HG03064 (cell line): Measurements from ENCODE around the gene FBXO34.

Experiments used
- ATAC-seq: cut with Tn5 transposase; IDR thresholded peaks from one replicate; pipeline ENCODE4 v1.9.1; 2021; ENCODE audit warnings: low read depth; ENCODE audit not compliant: unreplicated experiment

FBXO34 gene

DNA sequence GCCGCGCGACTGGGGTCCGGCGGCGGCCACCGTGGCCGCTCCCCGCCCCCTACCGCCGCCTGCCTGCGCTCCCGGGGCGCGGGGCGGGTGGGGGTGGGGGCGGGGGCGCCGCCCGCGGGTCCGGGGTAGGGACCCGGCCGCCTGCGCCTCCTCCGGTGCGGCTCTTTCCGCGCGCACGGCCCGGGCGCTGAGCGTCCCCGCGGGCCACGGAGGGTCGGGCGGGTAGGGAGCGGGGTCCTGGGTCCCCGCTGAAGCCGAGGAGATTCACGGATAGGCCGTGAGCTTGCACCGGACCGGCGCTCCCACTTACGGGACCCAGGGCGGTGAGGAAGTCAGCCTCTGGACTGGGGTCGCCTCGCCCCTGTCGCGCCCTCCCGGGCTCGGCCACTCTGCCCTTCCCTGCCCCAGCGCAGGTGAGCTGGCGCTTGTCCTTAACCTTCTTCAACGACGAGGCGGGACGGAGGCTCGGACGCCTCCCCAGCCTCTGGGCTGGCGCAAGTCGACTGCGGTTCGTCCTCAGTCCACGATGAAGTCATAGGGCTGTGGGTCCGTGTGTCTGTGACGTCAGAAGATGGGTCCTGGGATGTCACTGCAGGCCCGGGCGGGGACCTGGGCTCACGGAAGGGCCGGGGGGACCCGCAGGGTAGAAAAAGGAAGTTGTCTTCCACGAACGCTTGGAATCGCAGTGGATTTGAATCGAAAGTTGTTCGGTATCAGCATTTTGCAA lies 514 bp downstream of the FBXO34 start:
- ATAC-seq = peak; percentile 35

DNA sequence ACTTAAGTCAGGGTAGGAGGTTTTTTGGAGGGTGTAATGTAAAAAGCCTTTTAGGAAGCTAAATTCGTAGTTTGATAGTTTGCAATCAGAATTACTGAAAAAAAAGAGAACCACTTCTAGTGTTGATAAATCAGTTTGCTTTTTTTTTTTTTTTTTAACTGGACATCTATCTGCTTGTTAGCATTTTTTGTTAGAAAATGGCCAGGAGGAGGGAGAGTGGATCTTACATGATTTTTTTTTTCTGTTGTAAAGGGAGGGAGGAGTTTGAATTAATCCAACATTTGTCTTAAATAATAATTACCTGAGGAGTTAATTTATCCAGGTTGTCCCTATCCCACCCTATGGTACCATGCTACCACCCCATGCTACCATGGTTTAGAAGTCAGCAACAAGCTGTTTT lies 1.2 kb downstream of the FBXO34 start:
- no peak for ATAC-seq

DNA sequence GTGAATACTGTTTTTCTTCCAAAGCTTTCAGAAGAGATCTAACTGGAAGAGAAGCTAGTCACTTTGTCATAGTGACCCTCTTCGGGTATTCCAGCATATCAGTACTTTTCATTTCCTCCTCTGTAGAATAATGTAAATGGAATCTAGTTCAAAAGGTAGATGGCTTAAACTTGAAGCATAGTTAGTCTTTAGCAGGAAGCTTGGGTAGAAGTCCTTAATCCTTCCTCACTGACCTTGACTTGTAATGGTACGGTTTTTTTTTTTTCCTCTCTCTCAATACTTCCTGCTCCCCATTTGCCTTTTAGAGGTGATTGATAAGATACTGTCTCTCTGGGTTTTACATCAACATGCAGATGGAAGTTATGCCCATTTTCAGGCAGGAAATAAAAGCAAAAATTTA lies 1.7 kb downstream of the FBXO34 start:
- no peak for ATAC-seq

DNA sequence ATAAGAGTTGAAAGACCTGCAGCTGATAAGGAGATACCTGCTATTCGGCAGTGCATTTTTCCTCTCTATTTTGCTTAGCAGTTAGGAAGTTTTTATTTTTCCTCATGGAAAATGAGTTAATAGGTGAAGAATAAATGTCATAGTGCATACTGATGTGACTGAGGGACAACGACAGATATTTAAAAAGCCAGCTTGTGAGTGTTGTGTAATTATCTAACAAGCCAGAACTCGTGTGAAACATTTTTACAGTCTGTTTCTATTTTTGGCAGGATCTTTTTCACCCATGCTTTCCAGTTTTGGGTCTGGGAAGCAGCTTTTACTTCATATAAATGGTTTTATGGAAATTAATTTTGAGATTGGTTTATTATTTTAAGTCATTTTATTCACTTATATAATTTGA lies 2.9 kb downstream of the FBXO34 start:
- no peak for ATAC-seq

DNA sequence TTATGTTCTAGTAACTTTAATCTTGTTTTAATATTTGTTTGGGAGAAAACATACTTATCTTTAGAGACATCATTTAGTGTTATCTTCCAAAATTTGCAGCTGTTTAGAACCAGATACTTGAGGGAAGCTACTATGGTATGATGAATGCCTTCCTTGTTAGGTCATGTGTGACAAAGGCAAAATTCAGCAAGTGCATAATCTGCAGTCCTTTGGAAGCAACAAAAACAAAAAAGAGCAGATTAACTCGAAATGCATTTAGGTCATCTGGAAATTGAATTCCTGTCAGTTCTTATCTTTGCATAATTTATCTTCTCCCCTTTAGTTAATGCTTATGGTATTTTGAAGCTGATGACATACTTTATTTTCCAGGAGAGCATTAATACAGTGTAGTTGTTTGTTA lies 3.5 kb downstream of the FBXO34 start:
- ATAC-seq = no peak

DNA sequence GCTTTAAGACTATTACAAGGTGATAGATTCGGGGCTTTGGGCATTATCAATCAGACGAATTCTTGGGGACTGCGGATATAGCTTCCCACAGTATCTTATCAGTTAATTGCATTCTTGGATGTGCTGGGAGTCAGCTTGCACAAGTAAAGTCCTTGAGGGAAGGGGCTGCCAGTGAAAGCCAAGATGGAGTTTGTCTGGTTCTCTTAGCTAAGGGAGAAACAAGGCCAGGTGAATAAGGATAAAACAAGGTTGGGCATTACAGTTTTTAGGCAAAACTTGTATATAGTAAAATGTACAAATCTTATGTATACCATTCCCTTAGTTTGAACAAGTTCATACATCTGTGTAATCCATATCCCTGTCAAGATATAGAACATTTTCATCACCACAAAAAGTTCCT lies 5.5 kb downstream of the FBXO34 start:
- ATAC-seq = no peak

DNA sequence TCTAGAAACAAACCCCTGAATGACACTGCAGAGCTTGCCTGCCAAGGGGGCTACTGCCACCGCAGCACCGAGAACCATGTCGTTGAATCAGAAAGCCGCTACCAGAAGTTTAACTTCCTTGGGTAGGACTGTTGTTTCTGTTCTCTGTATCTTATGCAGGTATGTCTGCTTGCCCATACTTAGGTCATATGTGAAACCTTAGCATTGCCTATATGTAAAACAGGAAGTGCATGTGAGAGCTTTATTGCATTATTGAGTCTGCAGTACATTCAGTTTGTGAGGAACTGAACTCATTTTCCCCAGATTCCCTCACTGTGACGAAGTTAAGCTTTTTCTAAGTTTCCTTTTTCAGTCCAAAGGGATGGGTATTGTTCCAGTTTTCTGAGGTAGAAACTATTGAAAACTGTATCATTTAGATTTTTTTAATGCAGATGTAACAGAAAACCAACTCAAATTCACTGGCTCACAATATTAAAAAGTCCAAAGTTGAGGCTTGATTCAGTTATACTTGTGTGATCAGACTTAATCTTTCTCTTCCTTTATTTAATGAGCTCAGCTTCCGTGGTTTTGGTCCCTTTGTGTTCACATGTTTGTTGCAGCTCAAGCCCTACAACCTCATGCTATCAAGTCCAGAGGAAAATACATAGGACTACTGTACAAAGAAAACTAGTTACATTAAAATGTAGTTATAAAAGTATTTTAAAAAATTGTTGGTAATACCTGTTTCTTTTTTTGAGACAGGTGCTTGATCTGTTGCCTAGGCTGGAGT lies 6.9 kb downstream of the FBXO34 start:
- peak; percentile 82 for ATAC-seq

DNA sequence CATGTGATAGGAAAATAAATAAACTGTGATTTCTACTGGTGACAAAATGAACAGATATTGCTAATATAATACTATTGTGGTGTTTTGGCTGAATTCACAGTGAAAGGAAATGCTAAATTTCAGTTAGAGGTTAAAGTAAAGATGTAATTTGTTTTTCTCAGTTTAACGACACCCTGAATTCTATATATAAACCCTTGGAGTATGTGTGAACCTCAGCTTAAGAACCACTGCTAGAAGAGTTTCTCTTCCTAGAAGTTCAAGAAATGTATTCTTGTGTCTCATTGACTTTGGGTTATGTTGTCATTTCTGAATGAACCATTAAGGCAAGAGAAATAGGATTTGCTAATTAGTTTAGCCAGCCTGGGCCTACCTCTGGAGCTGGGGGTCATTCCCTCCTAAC lies 8.2 kb downstream of the FBXO34 start:
- no peak for ATAC-seq

DNA sequence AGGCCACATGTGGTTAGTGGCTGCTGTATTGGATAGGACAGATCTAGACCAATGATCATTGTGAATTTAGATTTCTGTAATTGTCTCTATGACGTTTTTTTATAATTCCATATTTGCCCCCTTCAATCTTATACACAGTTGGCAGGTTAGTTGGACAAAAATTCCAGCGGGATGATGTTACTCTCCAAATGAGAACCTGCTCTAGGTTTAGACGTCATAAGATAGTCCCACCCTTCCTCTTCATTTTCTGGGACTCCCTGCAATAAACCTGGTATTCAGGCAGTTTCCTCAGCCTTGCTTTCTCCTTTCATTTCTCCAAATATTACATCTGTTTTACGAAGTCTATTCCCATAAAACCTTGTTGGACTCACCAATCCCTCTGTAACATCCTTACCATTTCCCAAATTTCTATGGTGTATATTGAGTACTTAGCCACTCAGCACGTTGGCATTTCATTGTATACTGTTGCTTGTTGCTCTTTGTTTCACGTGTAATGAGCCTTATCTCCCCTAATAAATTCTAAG lies 10.2 kb downstream of the FBXO34 start:
- no peak for ATAC-seq

DNA sequence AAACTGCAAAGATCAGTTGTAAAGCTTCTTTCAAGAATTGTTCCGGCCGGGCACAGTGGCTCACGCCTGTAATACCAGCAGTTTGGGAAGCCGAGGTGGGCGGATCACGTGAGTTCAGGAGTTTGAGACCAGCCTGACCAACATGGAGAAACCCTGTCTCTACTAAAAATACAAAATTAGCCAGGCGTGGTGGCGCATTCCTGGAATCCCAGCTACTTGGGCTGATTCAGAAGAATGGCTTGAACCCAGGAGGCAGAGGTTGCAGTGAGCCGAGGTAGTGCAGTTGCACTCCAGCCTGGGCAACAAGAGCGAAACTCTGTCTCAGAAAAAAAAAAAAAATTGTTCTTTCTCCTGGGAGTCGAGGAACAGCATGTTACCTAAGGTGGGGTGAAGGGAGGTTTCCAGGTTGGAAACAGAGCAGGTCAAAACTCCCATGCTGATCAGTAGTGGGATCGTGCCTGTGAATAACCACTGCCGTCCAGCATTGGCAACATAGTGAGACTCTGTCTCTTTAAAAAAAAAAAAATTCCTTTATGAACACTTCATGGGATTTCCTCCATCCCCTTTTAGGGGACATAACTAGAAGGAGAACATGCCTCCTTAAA lies 13.9 kb downstream of the FBXO34 start:
- ATAC-seq = no peak

DNA sequence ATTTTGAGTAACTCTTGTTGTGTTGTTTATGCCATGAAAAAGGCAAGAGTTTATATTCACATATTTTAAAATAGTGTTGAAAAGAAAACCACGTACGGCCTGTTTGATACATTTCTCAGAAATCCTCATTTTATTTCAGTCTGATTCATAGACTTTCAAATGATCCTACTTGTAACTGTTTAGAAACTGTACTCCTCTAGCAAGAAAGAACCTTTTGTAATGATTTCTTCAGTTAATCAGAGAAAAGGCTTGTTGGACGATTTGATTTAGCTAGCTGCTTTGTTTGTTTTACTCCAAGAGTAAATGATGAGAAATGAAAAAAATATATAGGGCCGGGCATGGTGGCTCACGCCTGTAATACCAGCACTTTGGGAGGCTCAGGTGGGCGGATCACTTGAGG lies 17.2 kb downstream of the FBXO34 start:
- ATAC-seq = no peak

DNA sequence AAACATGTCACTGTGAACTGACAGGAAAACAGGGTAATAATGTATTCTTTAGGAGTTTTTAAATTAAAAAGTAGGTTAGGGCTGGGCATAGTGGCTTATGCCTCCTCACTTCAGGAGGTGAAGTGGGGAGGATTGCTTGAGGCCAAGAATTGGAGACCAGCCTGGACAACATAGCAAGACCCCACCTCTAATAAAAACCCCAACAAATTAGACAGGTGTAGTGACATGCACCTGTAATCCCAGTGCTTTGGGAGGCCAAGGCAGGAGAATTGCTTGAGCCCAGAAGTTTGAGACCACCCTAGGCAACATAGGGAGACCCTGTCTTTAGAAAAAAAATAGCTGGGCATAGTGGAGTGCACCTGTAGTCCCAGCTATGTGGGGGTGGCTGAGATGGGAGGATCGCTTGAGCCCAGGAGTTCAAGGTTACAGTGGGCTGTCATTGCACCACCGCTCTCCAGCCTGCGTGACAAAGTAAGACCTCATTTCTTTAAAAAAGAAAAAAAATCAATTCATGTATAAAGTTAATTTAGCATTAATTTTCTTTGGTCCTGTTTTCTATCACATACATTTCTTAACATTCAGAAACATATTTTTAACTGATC lies 20.4 kb downstream of the FBXO34 start:
- ATAC-seq = no peak

DNA sequence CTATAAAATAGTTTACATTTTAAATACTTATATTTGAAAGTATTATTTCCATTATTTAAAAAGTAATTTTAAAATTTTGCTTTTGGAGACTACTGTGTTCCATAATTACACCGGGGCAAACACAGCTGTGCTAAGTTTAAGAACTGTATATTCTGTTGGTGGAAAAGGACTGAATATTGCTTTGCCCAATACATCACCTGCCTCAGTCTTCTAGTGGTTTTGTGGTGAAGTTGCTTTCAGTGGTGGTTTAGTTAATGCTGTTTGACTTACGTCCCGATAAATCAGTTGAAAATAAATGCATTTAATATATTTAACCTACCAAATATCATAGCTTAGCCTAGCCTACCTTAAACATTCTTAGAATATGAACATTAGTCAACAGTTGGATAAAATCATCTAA lies 23.4 kb downstream of the FBXO34 start:
- ATAC-seq = no peak

DNA sequence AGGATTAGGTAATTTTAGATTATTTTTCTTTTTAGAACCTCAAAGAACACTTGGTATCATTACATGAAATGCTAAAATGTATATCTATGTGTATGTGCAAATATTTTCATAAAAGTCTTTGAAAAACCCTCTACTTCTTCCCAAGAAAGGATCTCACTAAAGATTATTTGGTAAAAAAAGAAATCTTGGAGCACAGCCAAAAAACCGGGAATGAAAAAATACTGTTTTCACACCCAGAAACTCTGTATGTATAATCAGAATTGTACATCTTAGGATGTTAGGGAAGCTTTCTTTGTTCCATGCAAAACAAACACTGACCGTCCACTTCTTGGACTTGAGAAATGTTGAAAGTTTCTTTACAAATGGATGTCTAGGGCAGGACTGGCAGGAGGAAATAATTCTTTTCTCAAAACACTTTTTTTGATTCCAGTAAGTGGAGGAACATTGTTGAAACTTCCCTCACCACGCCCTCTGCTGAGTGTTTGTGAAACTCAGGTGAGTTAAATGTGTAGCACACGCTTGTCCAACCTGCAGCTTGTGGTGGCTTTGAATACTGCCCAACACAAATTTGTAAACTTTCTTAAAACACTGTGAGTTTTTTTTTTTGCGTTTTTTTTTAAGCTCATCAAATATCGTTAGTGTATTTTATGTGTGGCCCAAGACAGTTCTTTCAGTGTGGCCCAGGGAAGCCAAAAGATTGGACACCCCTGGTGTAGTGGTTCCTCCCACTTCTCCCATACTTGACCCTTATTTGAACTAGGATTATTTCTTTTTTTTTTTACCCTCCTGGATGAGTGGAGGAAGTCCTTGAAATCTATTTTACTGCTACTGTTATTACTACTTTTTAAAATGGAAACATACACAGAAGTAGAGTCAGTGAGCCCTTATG lies 26.6 kb downstream of the FBXO34 start:
- no peak for ATAC-seq

DNA sequence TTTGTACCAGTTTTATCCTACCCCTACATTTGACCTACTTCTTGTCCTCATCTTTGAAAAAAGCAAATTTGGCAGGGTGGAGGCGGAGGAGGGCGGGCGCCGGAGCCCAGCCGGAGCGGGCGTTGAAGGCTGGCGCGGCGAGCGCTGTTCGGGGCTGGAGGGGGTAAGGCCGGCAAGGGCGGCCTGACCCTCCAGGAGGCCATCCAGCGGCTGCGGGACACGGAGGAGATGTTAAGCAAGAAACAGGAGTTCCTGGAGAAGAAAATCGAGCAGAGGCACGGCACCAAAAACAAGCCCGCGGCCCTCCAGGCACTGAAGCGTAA lies 27.2 kb downstream of the FBXO34 start:
- no peak for ATAC-seq

DNA sequence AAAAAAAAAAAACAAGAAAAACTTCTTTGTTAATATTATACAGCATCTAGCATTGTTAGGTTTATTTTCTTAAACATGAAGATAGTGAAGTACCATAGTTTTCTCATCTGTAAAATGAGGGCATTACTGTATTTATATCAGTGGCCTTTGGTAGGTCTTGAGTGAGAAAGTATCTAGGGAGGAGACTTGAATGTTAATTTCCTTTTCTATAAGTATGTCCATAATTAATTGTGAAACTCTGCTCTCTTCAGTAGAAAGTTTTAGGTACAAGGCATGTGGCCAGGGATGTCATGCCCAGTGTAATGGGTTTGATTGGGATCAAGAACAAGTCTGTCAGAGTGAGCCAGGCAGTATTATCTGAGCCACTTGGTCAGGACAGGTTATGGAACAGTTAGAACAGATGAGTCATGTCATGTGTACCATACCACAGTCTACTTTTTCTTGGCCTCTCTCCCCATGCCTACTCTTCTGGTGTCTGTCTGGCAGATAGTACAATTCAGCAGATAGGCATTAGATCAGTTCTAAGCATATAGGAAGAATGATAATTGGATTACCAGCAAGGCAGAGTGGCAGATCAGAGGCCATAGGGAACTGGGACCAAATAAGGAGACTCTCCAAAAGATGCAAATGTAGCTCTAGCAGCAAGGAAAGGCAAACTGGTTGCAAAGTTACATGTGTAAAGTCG lies 30.4 kb downstream of the FBXO34 start:
- ATAC-seq = peak; percentile 63

DNA sequence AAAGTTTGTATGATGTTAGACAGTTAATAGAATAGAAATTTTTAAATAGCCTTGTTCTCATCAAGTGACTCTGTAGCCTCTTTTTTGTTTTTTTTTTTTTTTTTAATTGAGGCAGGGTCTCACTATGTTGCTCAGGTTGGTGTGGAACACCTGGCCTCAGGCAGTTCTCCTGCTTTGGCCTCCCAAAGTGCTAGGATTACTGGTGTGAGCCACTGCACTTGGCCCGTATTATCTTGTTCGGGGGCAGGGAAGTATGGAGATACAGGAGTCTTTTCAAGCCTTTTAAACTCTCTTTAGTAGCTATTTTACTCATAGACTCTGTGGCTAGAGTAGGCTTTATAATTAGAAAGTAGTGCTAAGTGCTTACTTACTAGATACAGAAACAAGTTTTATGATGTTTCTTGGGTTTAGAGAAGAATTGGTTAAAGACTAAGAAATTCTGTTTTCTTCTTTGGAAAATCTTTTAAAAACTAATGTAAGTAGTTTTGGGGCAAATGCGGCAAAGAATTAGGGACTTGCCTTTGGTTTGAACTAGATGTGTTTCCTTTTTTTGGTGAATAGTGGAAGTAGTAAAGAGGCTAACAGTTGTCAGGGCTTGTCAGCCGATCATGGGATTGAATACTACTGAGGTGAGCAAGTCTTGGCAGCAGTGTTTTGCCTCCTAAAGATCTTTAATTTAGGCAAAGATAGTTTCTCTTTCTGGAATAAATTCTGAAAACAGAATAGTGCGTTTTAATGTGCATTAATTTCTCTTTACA lies 31.3 kb downstream of the FBXO34 start:
- ATAC-seq = no peak

DNA sequence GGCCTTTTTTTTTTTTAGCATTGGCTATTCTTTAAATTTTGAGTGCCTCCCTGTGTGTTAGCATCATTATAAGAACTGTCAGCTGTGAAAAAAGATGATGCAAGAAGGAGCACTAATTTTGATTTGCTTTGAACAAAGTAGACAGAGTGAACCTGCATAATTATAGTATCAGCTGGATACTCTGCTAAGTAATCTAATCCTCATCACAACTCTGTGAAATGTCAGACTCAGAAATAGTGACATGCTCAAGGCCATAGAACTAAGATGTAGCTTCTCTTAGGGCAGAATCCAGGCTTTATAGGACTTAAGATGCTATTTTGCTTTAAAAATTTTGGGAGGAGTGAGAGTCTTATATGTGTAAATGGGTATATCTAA lies 31.9 kb downstream of the FBXO34 start:
- no peak for ATAC-seq

DNA sequence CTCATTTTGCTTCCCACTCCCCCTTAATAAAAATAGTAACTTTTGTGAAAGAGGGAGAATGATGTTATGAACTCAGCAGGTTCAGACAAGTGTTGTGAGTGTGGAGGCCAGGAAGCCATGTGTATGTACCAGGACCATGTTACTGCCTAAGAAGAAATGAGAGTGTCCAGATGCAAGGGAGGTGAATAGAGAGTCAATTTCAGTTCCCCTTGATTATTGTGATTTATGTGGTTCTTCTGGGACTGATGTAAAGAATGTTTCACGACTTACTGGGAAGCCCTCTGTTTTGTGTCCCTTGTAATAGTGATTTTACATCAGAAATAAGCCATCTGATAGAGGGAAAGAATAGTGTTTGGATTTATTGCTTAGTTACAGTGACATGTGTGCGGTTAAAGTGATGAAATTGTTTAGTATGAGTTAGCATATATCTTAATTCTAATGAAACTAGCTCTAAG lies 32.5 kb downstream of the FBXO34 start:
- no peak for ATAC-seq
